AG09309 (cell line): ENCODE data around the gene CYP26B1.

ENCODE experiments used
- DNase-seq: peaks from one replicate; pipeline ENCODE4 v3.0.0-alpha.2; 2010; ENCODE audit warnings: low read depth
- H3K4me3 ChIP-seq: 2 replicates; pipeline ENCODE4 v1.5.1; 2011; ENCODE audit warnings: mild to moderate bottlenecking, low read depth, low read length, moderate library complexity; ENCODE audit not compliant: control insufficient read depth
- TF ChIP-seq, protein P1 (sequence below): IDR thresholded peaks from 2 replicates; pipeline ENCODE4 v1.5.1; 2011; ENCODE audit warnings: mild to moderate bottlenecking, low read depth, low read length, inconsistent platforms; ENCODE audit not compliant: insufficient read depth, control insufficient read depth; ENCODE audit errors: missing control alignments

Gene CYP26B1

DNA sequence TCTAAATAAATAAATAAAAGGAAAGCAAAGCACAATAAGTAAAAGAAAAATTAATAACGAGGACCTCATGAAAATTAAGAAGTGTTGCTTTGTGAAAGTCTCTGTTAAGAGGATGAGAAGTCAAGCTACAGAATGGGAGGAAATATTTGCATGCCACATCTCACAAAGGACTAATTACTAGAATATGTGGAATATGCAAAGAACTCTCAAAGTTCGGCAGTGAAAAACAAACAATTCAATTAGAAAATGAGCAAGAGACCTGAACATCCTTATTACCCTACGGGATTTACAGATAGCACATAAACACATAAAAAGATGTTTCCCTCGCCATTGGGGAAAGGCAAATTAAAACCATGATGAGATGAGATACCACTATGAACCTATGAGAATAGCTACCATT, 23.3 kb downstream of the CYP26B1 start:
- DNase-seq = no peak
- TF ChIP-seq, protein P1, sequence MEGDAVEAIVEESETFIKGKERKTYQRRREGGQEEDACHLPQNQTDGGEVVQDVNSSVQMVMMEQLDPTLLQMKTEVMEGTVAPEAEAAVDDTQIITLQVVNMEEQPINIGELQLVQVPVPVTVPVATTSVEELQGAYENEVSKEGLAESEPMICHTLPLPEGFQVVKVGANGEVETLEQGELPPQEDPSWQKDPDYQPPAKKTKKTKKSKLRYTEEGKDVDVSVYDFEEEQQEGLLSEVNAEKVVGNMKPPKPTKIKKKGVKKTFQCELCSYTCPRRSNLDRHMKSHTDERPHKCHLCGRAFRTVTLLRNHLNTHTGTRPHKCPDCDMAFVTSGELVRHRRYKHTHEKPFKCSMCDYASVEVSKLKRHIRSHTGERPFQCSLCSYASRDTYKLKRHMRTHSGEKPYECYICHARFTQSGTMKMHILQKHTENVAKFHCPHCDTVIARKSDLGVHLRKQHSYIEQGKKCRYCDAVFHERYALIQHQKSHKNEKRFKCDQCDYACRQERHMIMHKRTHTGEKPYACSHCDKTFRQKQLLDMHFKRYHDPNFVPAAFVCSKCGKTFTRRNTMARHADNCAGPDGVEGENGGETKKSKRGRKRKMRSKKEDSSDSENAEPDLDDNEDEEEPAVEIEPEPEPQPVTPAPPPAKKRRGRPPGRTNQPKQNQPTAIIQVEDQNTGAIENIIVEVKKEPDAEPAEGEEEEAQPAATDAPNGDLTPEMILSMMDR = no peak
- H3K4me3 ChIP-seq = no peak overlapping the region

- TF ChIP-seq, protein P1 = no peak
- no peak for DNase-seq
- H3K4me3 ChIP-seq = no peak overlapping the region
Measured at GRCh38 chr2:72121153-72121552, 26.5 kb downstream of the CYP26B1 start.

DNA sequence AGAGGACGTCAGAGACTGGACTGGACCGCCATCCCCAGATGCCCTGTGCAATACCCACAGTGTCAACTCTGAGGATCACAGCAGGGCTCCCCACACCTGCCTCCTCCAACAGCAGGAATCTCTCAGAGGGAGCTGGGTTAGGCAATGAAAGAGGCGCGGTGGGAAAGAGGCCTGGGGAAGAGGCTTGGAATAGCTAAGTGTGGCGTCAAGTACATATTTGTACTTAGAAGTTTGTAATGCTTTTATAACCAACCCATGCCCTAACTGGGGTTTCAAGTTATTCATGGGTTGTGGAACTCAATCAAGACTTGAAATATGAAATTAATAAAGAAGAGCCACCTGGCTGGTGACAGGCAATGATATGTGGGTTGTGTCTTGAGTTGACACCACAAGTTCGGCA, 28.7 kb downstream of the CYP26B1 start:
- TF ChIP-seq, protein P1 = no peak
- no peak overlapping the region for H3K4me3 ChIP-seq
- no peak for DNase-seq

DNA sequence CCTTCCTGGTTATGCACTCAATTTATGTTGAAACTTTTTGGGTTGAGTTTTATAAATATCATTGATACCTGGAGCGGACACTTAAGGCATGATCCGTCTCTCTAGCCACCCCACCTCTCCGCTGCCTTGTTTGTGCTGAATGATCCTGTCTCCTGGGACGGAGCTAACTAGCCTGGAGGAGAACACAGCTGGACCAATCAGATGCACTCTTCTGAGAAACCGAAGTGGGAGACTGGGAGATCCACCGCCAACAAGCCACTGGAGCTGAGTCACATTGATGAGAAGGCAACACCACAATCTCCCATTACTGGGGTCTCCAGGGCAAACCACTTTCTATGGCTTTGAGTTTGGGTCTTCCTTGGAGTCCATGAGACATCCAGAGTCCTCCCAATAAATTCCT, 29.3 kb downstream of the CYP26B1 start:
- DNase-seq = no peak
- TF ChIP-seq, protein P1 = no peak

GRCh38 chr2:72117718-72118117, 29.9 kb downstream of the CYP26B1 start:
- TF ChIP-seq, protein P1 = no peak
- no peak overlapping the region for H3K4me3 ChIP-seq
- DNase-seq = no peak

More for the DNA sequence above, 29.3 kb downstream of the CYP26B1 start:
- H3K4me3 ChIP-seq = no peak overlapping the region

DNA sequence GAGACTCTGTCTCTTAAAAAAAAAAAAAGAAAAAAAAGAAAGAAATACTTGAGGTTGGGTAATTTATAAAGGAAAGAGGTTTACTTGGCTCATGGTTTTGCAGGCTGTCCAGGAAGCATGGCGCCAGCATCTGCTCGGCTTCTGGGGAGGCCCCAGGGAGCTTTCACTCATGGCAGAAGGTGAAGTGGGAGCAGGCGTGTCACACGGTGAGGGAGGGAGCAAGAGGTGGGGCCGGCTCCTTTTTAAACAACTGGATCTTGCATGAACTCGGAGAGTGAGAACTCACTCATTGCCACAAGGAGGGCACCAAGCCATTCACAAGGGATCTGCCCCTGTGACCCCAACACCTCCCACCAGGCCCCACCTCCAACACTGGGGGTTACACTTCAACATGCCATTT, 30.6 kb downstream of the CYP26B1 start:
- DNase-seq = no peak
- TF ChIP-seq, protein P1 = no peak
- no peak overlapping the region for H3K4me3 ChIP-seq

DNA sequence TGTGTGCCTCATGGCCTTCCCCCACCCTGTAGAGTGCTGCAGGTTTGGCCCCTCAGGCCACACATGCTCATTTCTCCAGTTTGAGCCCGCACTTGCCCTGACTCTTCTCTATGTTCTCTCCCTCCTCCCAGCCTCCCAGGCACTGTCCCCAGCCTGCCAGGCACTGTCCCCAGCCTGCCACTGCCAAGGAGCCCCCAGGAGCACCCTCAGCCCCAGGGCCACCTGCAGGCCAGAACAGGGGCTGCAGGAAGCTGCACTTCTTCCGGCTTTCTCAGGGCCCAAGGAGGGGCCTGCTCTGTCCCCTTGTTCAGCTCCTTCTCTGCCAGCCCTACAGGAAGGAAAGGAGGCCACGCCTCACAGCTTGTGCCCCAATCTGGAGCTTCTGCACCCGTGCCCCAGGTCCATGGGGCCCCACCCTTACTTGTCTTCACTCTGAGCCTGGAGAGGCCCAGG, 31.6 kb downstream of the CYP26B1 start:
- TF ChIP-seq, protein P1 = peak; percentile 50
- no peak overlapping the region for H3K4me3 ChIP-seq
- DNase-seq = no peak
